ENCODE measurements around the gene MCM10. TPM values are rescaled to one million over a fixed set of nuclear protein-coding genes. Genes with fewer than 3 reads are reported as not detected.
A peak's percentile ranks its signal among the peaks of the same experiment; 100 is the strongest.
"Not testable (repeated sequence)": the region's sequence is repeated elsewhere in the genome, so short reads cannot be mapped to it uniquely, and the experiment has no call there.

MCM10 gene
- total RNA-seq, 6 donors from 2014 or later: 0.49 to 18.6 (median 0.61) TPM; not detected in 1

- no peaks in the 10 kb centered on the region for H3K4me1 ChIP-seq
- TF ChIP-seq EP300 (IDR thresholded peaks at IDR 0.05) (peak in 1 of 4 donors; percentile 79), POLR2AphosphoS5 (IDR thresholded peaks at IDR 0.05) (no peak)
- WGBS, 2 donors: 75 to 78% methylated on average over 3 of the region's 3 CpGs
- no peak overlapping the region for H3K27ac ChIP-seq
- ATAC-seq (ENCODE audit: low FRiP score in 2 of 2) (peak in 1 of 2 donors; percentile 56), DNase-seq (peak in 1 of 2 donors; percentile 53)
- no peaks in the 10 kb centered on the region for H3K27me3 ChIP-seq
- no peaks in the 10 kb centered on the region for H3K36me3 ChIP-seq
- H3K9me3 ChIP-seq: no peaks in the 10 kb centered on the region
- no peak overlapping the region for H3K4me3 ChIP-seq
Measured at GRCh38 chr10:13241613-13242012, 80.3 kb downstream of the MCM10 start.

GRCh38 chr10:13242260-13242659, 80.9 kb downstream of the MCM10 start:
- DNase-seq; H3K4me3 ChIP-seq; H3K27ac ChIP-seq; H3K27me3 ChIP-seq; H3K36me3 ChIP-seq; H3K9me3 ChIP-seq; ATAC-seq (ENCODE audit: low FRiP score in 2 of 2); H3K4me1 ChIP-seq: not testable (repeated sequence)
- WGBS, 2 donors: 91 to 93% methylated on average over 5 of the region's 5 CpGs

- no peaks in the 10 kb centered on the region for H3K36me3 ChIP-seq
- H3K4me1 ChIP-seq: no peaks in the 10 kb centered on the region
- peak in 1 of 2 donors; percentile 43 for DNase-seq
- TF ChIP-seq POLR2A (IDR thresholded peaks at IDR 0.05): no peak
- TF ChIP-seq CTCF (IDR thresholded peaks at IDR 0.05): no peak
- no peak for TF ChIP-seq POLR2AphosphoS5 (IDR thresholded peaks at IDR 0.05)
- TF ChIP-seq EP300 (IDR thresholded peaks at IDR 0.05): no peak
- WGBS, 2 donors: 81 to 89% methylated on average over 9 of the region's 9 CpGs
- no peaks in the 10 kb centered on the region for H3K9me3 ChIP-seq
- H3K27ac ChIP-seq: no peak overlapping the region
- H3K4me3 ChIP-seq: no peak overlapping the region
- H3K27me3 ChIP-seq: no peaks in the 10 kb centered on the region
- ATAC-seq (ENCODE audit: low FRiP score in 2 of 2): no peak
Measured at GRCh38 chr10:13247246-13247645, 85.9 kb downstream of the MCM10 start.

- no peak for ATAC-seq (ENCODE audit: low FRiP score in 2 of 2)
- Histone ChIP-seq H3K4me1 (no peaks in the 10 kb centered on the region), H3K27me3 (no peaks in the 10 kb centered on the region), H3K27ac (no peak overlapping the region), H3K4me3 (no peak overlapping the region), H3K9me3 (no peaks in the 10 kb centered on the region), H3K36me3 (no peaks in the 10 kb centered on the region)
- no peak for TF ChIP-seq EP300 (IDR thresholded peaks at IDR 0.05)
- TF ChIP-seq POLR2AphosphoS5 (IDR thresholded peaks at IDR 0.05): no peak
- no peak for TF ChIP-seq CTCF (IDR thresholded peaks at IDR 0.05)
- no peak for TF ChIP-seq POLR2A (IDR thresholded peaks at IDR 0.05)
- DNase-seq: no peak
- 90% methylated on average over 4 of the region's 4 CpGs for WGBS, 2 donors
Measured at GRCh38 chr10:13247784-13248183, 86.4 kb downstream of the MCM10 start.

GRCh38 chr10:13253726-13254125, 92.4 kb downstream of the MCM10 start:
- Histone ChIP-seq H3K4me3 (no peak overlapping the region), H3K27ac (no peak overlapping the region), H3K36me3 (no peaks in the 10 kb centered on the region), H3K4me1 (no peaks in the 10 kb centered on the region), H3K27me3 (no peaks in the 10 kb centered on the region), H3K9me3 (no peaks in the 10 kb centered on the region)
- DNase-seq (no peak), ATAC-seq (ENCODE audit: low FRiP score in 2 of 2) (no peak)
- WGBS, 2 donors: 86 to 87% methylated on average over 4 of the region's 4 CpGs
- TF ChIP-seq POLR2A (IDR thresholded peaks at IDR 0.05): no peak
- no peak for TF ChIP-seq POLR2AphosphoS5 (IDR thresholded peaks at IDR 0.05)
- no peak for TF ChIP-seq EP300 (IDR thresholded peaks at IDR 0.05)
- TF ChIP-seq CTCF (IDR thresholded peaks at IDR 0.05): no peak

GRCh38 chr10:13256627-13257026, 95.3 kb downstream of the MCM10 start:
- Histone ChIP-seq H3K36me3 (no peaks in the 10 kb centered on the region), H3K27me3 (no peaks in the 10 kb centered on the region), H3K4me1 (no peaks in the 10 kb centered on the region), H3K27ac (no peak overlapping the region), H3K9me3 (no peaks in the 10 kb centered on the region), H3K4me3 (no peak overlapping the region)
- TF ChIP-seq POLR2A (IDR thresholded peaks at IDR 0.05): no peak
- TF ChIP-seq POLR2AphosphoS5 (IDR thresholded peaks at IDR 0.05): no peak
- no peak for TF ChIP-seq CTCF (IDR thresholded peaks at IDR 0.05)
- no peak for TF ChIP-seq EP300 (IDR thresholded peaks at IDR 0.05)
- 83 to 91% methylated on average over 2 of the region's 2 CpGs for WGBS, 2 donors
- DNase-seq: no peak
- ATAC-seq (ENCODE audit: low FRiP score in 2 of 2): no peak
